GM19452 (cell line): ENCODE data around the gene MRPL47.

Experiments used
- ATAC-seq: cut with Tn5 transposase; IDR thresholded peaks from one replicate; pipeline ENCODE4 v1.9.1; 2021; ENCODE audit not compliant: unreplicated experiment

The MRPL47 gene

GRCh38 chr3:179591313-179591712 lies 13.1 kb downstream of the MRPL47 start:
- ATAC-seq: no peak

GRCh38 chr3:179590669-179591068 lies 13.8 kb downstream of the MRPL47 start:
- no peak for ATAC-seq

DNA sequence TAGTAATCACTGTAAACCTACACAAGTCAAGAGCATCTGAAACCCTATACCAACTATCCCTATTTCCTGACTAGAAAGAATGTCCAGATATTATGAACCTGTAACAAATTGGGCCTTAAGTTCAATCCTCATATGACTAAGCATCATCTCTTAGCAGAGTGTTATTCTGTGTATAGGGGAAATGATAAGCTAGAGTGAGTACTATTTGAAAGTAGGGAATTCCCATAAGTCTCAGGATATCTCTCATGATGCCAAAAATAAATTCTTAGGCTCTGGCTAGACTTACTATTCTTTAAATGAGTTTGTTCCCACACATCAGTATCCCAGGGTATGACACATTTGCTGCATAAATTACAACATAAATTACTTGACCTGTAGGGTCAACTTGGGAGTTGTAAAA lies 15.3 kb downstream of the MRPL47 start:
- ATAC-seq: no peak

- ATAC-seq: no peak
Observed at GRCh38 chr3:179580992-179581391, 23.4 kb downstream of the MRPL47 start.

DNA sequence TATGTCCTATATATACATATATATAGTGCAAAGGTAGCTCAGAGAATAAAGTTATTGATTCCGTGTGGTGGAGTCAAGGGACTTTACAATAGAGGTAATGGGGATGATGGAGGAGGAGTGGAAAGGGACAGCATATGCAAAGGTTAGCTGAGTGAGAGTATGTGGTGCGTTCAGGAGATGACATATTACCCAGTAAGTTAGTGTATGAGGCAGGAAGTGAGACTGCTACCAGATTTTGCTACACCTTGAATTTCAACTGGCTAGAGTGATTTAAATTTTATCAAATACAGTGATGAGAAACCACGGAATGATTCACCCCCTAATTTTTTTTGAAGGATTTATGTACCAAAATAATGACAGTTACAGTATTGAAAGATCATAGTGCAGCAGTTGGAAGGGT lies 38.9 kb downstream of the MRPL47 start:
- no peak for ATAC-seq

- ATAC-seq: peak; percentile 52
Observed at GRCh38 chr3:179563271-179563783, 41.1 kb downstream of the MRPL47 start.

- peak; percentile 95 for ATAC-seq
Observed at GRCh38 chr3:179562591-179563270, 41.7 kb downstream of the MRPL47 start, which contains the start of gene ACTL6A. TSS of gene ACTL6A (plus strand) at chr3:179562926. CDS start at chr3:179563093, 167 bp downstream.

- ATAC-seq: no peak
Observed at GRCh38 chr3:179560791-179561190, 43.6 kb downstream of the MRPL47 start.

- ATAC-seq: no peak
Observed at GRCh38 chr3:179558742-179559364, 45.6 kb downstream of the MRPL47 start.

DNA sequence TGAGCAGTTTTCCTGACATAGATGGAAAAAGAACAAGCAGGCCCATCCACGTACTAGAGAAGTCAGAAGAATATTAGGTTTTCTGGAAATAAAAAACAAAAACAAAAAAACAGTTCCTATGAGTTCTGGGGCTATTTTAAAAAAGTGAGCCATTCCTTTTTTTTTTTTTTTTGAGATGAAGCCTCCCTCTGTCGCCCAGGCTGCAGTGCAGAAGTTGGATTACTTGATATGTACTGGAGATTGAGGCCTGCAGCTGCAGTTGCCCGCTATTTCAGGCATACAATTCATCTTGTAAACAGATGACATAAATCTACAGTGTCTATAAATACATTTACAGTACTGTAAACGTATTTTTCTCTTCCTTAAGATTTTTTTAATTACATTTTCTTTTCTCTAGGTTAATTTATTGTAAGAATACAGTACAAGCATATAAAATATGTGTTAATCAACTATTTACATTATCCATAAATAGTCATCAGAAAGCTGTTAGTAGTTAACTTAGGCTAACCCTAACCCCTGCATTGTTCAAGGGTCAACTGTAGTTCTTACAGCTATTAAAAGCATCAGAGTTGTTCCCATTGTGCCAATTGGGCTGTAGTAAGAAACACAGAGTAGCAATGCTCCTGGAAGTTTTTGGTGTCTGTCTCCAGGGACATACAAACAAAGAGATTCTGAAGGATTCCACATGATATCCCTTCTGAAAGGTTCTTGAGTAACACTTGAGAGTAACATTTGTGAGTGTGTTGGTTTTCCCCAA lies 52.9 kb downstream of the MRPL47 start:
- ATAC-seq: no peak

- no peak for ATAC-seq
Observed at GRCh38 chr3:179546814-179547241, 57.6 kb downstream of the MRPL47 start.

- no peak for ATAC-seq
Observed at GRCh38 chr3:179544981-179545645, 59.3 kb downstream of the MRPL47 start.

DNA sequence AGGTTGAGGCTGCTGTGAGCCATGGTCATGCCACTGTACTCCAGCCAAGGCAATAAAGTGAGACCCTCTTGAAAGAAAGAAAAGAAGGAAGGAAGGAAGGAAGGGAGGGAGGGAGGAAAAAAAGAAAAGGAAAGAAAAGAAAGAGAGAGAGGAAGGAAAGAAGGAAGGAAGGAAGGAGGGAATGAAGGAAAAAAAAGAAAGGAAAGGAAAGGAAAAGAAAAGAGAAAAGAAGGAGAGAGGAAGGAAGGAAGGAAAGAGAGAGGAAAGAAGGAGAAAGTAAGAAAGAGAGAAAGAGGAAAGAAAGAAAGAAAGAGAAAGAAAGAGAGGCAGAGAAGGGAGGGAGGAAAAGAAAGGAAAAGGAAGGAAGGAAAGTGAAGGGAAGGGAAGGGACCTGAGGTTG lies 62.1 kb downstream of the MRPL47 start:
- ATAC-seq: no peak

DNA sequence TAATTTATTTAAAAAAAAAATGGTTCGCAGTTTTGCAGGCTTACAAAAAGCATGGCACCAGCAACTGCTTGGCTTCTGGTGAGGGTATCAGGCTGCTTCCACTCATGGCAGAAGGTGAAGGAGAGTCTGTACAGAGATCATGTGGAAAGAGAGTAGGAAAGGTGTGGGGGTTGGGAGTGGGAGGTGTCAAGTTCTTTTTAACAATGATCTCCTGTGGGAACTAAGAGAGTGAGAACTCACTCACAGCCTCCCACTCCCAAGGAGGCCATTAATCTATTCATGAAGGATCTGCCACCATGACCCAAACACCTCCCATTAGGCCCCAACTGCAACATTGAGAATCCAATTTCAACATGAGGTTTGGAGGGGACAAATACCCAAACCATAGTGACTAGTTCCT lies 62.8 kb downstream of the MRPL47 start:
- ATAC-seq: no peak

GRCh38 chr3:179541094-179541493 lies 63.3 kb downstream of the MRPL47 start:
- no peak for ATAC-seq
